HG02798 (cell line): ENCODE measurements around the gene ELAVL1.
"Not testable (repeated sequence)": the region's sequence is repeated elsewhere in the genome, so short reads cannot be mapped to it uniquely, and the experiment has no call there.

Experiments
- ATAC-seq: cut with Tn5 transposase; IDR thresholded peaks from one replicate; pipeline ENCODE4 v1.9.1; 2021; ENCODE audit warnings: mild to moderate bottlenecking; ENCODE audit not compliant: unreplicated experiment, poor library complexity

ELAVL1 gene

GRCh38 chr19:8005534-8006256, at the start of gene ELAVL1:
TSS of gene ELAVL1 (minus strand) at chr19:8005641. CDS start at chr19:7991815, 13,826 bp downstream.
- ATAC-seq: peak; percentile 86

DNA sequence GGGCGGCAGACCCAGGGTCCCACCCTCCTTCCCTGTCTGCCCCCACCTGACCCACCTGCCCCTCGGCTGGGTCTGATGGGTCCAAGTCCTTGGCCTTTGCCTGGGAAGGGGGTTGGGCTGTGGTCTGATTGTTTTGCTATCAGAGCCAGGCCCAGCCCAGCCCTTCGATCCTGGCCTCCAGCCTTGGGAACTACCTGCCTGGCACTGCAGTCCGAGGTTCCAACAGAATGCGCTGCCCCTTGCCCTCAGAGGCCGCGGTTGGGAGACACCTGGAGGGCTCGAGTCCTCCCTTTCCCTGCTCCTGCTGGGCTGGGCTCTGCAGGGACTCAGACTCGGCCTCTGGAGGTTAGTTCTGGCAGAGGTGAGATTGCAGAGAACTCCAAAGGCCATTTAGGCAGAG, 48.7 kb upstream of the ELAVL1 start:
- ATAC-seq: no peak

DNA sequence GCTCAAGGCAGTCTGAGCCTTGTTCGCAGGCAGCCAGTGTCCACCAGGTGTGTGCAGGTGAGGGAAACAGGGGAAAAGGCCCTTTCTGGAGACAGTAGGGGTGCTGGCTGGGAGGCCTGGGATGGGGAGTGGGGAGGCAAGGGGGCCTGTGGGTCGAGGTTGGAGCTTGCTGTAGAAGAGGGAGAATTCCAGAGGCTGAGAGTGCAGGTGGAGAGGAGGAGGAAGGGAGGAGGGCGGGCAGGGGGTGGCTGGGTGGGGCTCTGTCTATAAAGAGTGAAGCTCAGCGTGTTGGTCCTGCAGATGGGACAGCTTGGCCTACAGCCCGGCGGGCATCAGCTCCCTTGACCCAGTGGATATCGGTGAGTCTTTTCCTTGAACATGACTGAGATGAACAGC, 47.0 kb upstream of the ELAVL1 start, which contains the start of gene CCL25:
Gene CCL25, plus strand, starts transcription at position 297 of the 396 bp plus-strand sequence. CDS start 290 bp downstream, outside the sequence.
- no peak for ATAC-seq

- ATAC-seq: peak; percentile 82
Observed at GRCh38 chr19:8050274-8051096, 45.0 kb upstream of the ELAVL1 start.

- ATAC-seq: no peak
Observed at GRCh38 chr19:8046569-8047165, 41.2 kb upstream of the ELAVL1 start.

DNA sequence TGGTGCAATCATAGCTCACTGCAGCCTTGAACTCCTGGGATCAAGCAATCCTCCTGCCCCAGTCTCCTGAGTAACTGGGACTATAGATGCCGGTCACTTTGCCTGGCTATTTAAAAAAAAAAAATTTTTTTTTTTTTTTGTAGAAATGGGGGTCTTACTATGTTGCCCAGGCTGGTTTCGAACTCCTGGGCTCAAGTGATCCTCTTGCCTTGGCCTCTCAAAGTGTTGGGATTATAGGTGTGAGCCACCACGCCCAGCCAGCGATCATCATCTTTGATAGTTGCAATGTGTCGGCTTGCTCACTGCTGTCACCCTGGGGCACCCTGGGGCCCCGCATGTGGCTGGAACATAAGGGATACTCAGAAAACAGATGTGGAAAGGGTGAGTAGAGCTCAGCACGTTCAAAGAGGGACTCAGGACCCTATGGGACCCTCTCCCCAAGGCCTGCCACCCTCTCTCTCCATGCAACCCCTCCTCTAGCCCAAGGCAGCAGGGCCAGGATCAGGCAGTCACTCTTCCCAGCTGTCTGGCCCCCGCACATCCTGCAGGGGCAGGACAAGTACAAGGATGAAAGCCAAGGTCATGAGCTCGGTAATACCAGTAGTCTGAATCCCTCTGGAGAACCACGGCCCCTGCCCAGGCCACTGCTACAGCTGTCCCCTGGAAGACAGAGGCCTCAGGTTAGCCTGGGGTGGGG, 40.6 kb upstream of the ELAVL1 start:
- no peak for ATAC-seq

DNA sequence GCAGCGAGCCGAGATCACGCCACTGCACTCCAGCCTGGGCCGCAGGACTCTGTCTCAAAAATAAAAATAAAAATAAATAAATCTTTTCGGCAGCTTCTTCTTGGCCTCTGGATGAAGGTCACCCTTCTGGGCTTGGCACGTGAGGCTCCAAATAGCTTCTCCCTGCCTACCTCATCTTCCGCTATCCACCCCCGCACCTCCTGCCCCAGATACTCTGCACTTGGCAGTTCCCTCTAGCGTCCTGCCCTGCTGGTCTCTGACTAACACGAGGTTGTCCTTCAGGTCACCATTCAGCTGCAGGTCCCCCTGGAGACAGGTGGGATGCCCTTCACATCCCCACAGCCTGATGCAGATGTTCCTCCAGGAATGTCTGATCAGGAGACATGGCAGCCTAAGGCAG, 38.6 kb upstream of the ELAVL1 start:
- ATAC-seq: no peak

DNA sequence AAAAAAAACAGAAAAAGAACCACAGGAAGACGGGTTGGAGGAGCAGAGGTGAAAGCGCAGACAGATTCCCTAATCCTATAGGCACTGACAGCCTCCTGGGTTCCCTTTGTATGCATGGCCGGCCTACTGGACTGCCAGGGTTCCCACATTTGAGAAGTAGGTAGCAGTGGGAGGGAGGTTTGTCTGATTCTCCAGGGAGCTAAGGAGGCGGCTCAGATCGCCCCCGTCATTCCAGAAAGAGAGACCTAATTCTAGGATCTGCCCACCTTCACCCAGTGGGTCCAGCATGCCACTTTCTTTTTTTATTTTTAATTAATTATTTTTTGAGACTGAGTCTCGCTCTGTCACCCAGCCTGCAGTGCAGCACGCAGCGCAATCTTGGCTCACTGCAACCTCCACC, 37.5 kb upstream of the ELAVL1 start:
- no peak for ATAC-seq

DNA sequence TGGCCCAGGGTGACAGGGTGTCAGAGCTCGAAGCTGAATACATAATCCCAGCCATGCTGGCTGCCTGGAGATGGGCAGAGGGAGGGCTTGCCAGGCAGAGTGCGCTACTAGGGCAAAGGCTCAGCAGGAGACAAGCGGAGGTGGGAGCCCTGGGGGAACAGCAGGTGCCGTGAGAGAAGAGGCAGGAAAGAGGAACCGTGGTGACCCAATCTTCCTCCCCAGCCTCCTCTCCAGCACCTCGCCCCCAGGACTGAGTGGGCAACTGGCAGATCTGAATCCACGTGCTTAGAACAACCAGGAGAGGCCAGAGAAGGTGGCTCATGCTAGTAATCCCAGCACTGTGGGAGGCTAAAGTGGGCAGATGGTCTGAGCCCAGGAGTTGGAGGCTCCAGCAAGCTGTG, 36.1 kb upstream of the ELAVL1 start:
- ATAC-seq: no peak

GRCh38 chr19:8039231-8039630, 33.8 kb upstream of the ELAVL1 start:
- ATAC-seq: no peak

DNA sequence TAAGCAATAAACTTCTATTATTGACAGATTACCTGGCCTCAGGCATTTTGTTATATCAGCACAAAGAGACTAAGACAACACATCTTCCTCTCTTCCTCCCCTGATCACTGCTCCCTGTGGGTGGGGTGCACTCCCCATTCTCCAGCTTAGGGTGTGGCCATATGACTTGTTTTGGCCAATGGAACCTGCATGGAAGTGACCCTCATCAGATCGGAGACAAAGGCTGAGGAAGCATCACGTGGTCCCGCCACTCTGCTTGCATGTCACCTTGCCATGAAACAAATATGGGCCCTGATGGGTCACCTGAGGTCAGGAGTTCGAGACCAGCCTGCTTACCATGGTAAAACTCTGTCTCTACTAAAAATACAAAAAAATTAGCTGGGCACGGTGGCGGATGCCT, 33.4 kb upstream of the ELAVL1 start:
- ATAC-seq: no peak

- no peak for ATAC-seq
Observed at GRCh38 chr19:8036434-8037099, 31.1 kb upstream of the ELAVL1 start.

GRCh38 chr19:8034178-8034525, 28.7 kb upstream of the ELAVL1 start:
- ATAC-seq: no peak

- not testable (repeated sequence) for ATAC-seq
Observed at GRCh38 chr19:8033287-8034177, 28.1 kb upstream of the ELAVL1 start.

DNA sequence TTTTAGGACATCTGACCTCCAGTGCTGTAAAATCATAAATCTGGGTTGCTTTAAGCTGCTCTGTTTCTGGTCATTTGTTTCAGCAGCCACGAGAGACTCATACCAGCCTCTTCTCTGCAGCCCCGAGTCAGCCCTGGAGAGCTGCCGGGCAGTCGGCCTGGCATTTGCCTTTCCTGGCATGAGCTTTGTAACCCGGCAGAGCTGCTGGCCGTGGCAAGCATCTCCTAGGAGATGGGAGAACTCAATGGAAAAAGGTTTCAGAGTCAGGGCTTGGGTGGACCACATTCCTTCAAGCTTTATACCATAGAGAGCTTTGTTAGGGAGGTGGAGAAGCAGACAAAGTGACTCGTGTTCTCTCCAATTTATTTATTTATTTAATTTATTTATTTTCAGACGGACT, 25.5 kb upstream of the ELAVL1 start:
- no peak for ATAC-seq

- no peak for ATAC-seq
Observed at GRCh38 chr19:8028951-8029491, 23.6 kb upstream of the ELAVL1 start.

GRCh38 chr19:8025316-8025715, 19.9 kb upstream of the ELAVL1 start:
- no peak for ATAC-seq

DNA sequence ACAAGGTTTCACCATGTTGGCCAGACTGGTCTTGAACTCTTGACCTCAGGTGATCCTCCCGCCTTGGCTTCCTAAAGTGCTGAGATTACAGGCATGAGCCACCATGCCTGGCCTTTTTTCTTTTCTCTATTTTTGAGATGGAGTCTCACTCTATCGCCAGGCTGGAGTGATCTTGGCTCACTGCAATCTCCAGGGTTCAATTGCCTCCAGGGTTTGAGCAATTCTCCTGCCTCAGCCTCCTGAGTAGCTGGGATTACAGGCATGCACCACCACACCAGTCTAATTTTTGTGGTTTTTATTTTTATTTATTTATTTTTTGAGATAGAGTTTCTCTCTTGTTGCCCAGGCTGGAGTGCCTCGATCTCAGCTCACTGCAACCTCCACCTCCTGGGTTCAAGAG, 18.8 kb upstream of the ELAVL1 start:
- ATAC-seq: not testable (repeated sequence)

- no peak for ATAC-seq
Observed at GRCh38 chr19:8023371-8023770, 17.9 kb upstream of the ELAVL1 start.
